IPS DF 6.9 (cell line): ENCODE measurements around the gene SYCN.

ENCODE experiments used
- DNase-seq: peaks from one replicate; pipeline ENCODE4 v3.0.0-alpha.2; 2013; ENCODE audit warnings: low read depth, low spot score
- H3K27ac ChIP-seq: one replicate; pipeline ENCODE4 v1.5.1; 2013; ENCODE audit warnings: low read length, control low read depth
- H3K27me3 ChIP-seq: 2 replicates; pipeline ENCODE4 v1.6.1; 2013; ENCODE audit warnings: mild to moderate bottlenecking, low read length; ENCODE audit not compliant: control insufficient read depth, insufficient read depth
- H3K36me3 ChIP-seq: 2 replicates; pipeline ENCODE4 v1.6.1; 2013; ENCODE audit warnings: low read length; ENCODE audit not compliant: control insufficient read depth, insufficient read depth
- H3K4me1 ChIP-seq: 2 replicates; pipeline ENCODE4 v1.6.1; 2013; ENCODE audit warnings: low read length; ENCODE audit not compliant: control insufficient read depth, insufficient read depth
- H3K4me3 ChIP-seq: 2 replicates; pipeline ENCODE4 v1.5.1; 2013; ENCODE audit warnings: mild to moderate bottlenecking, low read length
- H3K9me3 ChIP-seq: 2 replicates; pipeline ENCODE4 v1.6.1; 2013; ENCODE audit warnings: low read length, inconsistent platforms; ENCODE audit not compliant: control insufficient read depth, insufficient read depth
- WGBS: extraction: QIAGEN DNeasy Blood & Tissue Kit; methylation state at CpG from one replicate; pipeline ENCODE4 v1.1.7; 2013; ENCODE audit warnings: mixed read lengths, missing lambda C conversion rate; ENCODE audit not compliant: insufficient read length, insufficient coverage; 5-methylcytosine and 5-hydroxymethylcytosine counted together

Gene SYCN

GRCh38 chr19:39179754-39180153 lies 24.3 kb downstream of the SYCN start:
- no peak for DNase-seq
- no peaks in the 10 kb centered on the region for H3K4me1 ChIP-seq
- H3K4me3 ChIP-seq: no peak overlapping the region
- no CpG with 5 or more reads among the region's 10 CpGs for WGBS
- H3K27ac ChIP-seq: no peak overlapping the region
- peaks cover 22% of the 10 kb centered on the region for H3K36me3 ChIP-seq
- no peaks in the 10 kb centered on the region for H3K9me3 ChIP-seq
- no peaks in the 10 kb centered on the region for H3K27me3 ChIP-seq

- no peak overlapping the region for H3K4me3 ChIP-seq
- no peaks in the 10 kb centered on the region for H3K27me3 ChIP-seq
- H3K9me3 ChIP-seq: no peaks in the 10 kb centered on the region
- WGBS: no CpG with 5 or more reads among the region's 30 CpGs
- no peak for DNase-seq
- peaks cover 29% of the 10 kb centered on the region for H3K36me3 ChIP-seq
- no peaks in the 10 kb centered on the region for H3K4me1 ChIP-seq
- no peak overlapping the region for H3K27ac ChIP-seq
Measured at GRCh38 chr19:39178296-39179006, 25.6 kb downstream of the SYCN start.

- Histone ChIP-seq H3K27me3 (no peaks in the 10 kb centered on the region), H3K27ac (no peak overlapping the region), H3K4me1 (no peaks in the 10 kb centered on the region), H3K4me3 (no peak overlapping the region), H3K36me3 (peaks cover 29% of the 10 kb centered on the region), H3K9me3 (no peaks in the 10 kb centered on the region)
- no CpG with 5 or more reads among the region's 11 CpGs for WGBS
- DNase-seq: no peak
Measured at GRCh38 chr19:39177736-39178135, 26.3 kb downstream of the SYCN start.

- Histone ChIP-seq H3K4me1 (no peaks in the 10 kb centered on the region), H3K9me3 (no peaks in the 10 kb centered on the region), H3K27me3 (no peaks in the 10 kb centered on the region), H3K27ac (no peak overlapping the region), H3K4me3 (no peak overlapping the region), H3K36me3 (peaks cover 29% of the 10 kb centered on the region)
- no CpG with 5 or more reads among the region's 10 CpGs for WGBS
- no peak for DNase-seq
Measured at GRCh38 chr19:39177110-39177699, 26.9 kb downstream of the SYCN start.

GRCh38 chr19:39175564-39175963 lies 28.5 kb downstream of the SYCN start:
- no peak for DNase-seq
- H3K4me3 ChIP-seq: no peak overlapping the region
- no CpG with 5 or more reads among the region's 7 CpGs for WGBS
- no peaks in the 10 kb centered on the region for H3K9me3 ChIP-seq
- H3K27me3 ChIP-seq: no peaks in the 10 kb centered on the region
- peaks cover 34% of the 10 kb centered on the region for H3K36me3 ChIP-seq
- no peak overlapping the region for H3K27ac ChIP-seq
- H3K4me1 ChIP-seq: no peaks in the 10 kb centered on the region

- no peak for DNase-seq
- Histone ChIP-seq H3K4me3 (no peak overlapping the region; the same call in 1 of the 2 replicates), H3K27me3 (no peaks in the 10 kb centered on the region), H3K36me3 (peaks cover 31% of the 10 kb centered on the region), H3K4me1 (no peaks in the 10 kb centered on the region), H3K9me3 (no peaks in the 10 kb centered on the region), H3K27ac (no peak overlapping the region)
- WGBS: no CpG with 5 or more reads among the region's 43 CpGs
Measured at GRCh38 chr19:39174558-39175544, 29.2 kb downstream of the SYCN start.

- H3K27me3 ChIP-seq: no peaks in the 10 kb centered on the region
- DNase-seq: no peak
- H3K4me3 ChIP-seq: no peak overlapping the region
- H3K27ac ChIP-seq: no peak overlapping the region
- no CpG with 5 or more reads among the region's 16 CpGs for WGBS
- no peaks in the 10 kb centered on the region for H3K9me3 ChIP-seq
- H3K4me1 ChIP-seq: no peaks in the 10 kb centered on the region
- H3K36me3 ChIP-seq: peaks cover 29% of the 10 kb centered on the region
Measured at GRCh38 chr19:39174142-39174541, 29.9 kb downstream of the SYCN start.

- Histone ChIP-seq H3K36me3 (peaks cover 29% of the 10 kb centered on the region), H3K9me3 (no peaks in the 10 kb centered on the region), H3K4me3 (no peak overlapping the region)
Measured at GRCh38 chr19:39173502-39173991, 30.5 kb downstream of the SYCN start.

GRCh38 chr19:39172700-39173501 lies 31.2 kb downstream of the SYCN start:
- Histone ChIP-seq H3K4me1 (peaks cover 2% of the 10 kb centered on the region), H3K27ac (no peak overlapping the region), H3K4me3 (no peak overlapping the region), H3K27me3 (no peaks in the 10 kb centered on the region), H3K36me3 (peaks cover 25% of the 10 kb centered on the region), H3K9me3 (no peaks in the 10 kb centered on the region)
- no CpG with 5 or more reads among the region's 45 CpGs for WGBS
- DNase-seq: no peak

More at GRCh38 chr19:39173502-39173991, 30.5 kb downstream of the SYCN start:
- Histone ChIP-seq H3K27ac (no peak overlapping the region), H3K27me3 (no peaks in the 10 kb centered on the region), H3K4me1 (peaks cover 1% of the 10 kb centered on the region; the same call in 1 of the 2 replicates)
- whole genome bisulfite sequencing: no CpG with 5 or more reads among the region's 25 CpGs
- DNase-seq: no peak
